Loucy (cell line): ENCODE results near the gene STARD8.

Experiments
- CTCF ChIP-seq: fragments of 200-600 bp; sonication (generic); conservative IDR thresholded peaks from 2 replicates; pipeline ENCODE4 v1.5.1; 2014; ENCODE audit warnings: mild to moderate bottlenecking, antibody characterized with exemption, low read length
- EZH2phosphoT487 ChIP-seq: fragments of 200-600 bp; IDR thresholded peaks from 2 replicates; pipeline ENCODE4 v1.6.1; 2018; ENCODE audit warnings: antibody characterized with exemption, mild to moderate bottlenecking, moderate library complexity, borderline replicate concordance

- TF ChIP-seq CTCF (no peak), EZH2phosphoT487 (no peak)
These were observed 12.7 kb upstream of the STARD8 start for GRCh38 chrX:68634649-68635227.
